KBM-7 (cell line): ENCODE measurements around the gene NWD2.

Experiments
- DNase-seq: peaks from one replicate; pipeline ENCODE4 v3.0.0-alpha.2; 2015
- in situ Hi-C: fragments of 300-500 bp; cut with MboI; formaldehyde crosslinking; loops from 2 replicates; pipeline ENCODE4 v1.14.3; 2020; ENCODE audit warnings: low sequenced_read_pairs, low pct_unique_long_range_greater_than_20kb, mixed read lengths

Gene NWD2

DNA sequence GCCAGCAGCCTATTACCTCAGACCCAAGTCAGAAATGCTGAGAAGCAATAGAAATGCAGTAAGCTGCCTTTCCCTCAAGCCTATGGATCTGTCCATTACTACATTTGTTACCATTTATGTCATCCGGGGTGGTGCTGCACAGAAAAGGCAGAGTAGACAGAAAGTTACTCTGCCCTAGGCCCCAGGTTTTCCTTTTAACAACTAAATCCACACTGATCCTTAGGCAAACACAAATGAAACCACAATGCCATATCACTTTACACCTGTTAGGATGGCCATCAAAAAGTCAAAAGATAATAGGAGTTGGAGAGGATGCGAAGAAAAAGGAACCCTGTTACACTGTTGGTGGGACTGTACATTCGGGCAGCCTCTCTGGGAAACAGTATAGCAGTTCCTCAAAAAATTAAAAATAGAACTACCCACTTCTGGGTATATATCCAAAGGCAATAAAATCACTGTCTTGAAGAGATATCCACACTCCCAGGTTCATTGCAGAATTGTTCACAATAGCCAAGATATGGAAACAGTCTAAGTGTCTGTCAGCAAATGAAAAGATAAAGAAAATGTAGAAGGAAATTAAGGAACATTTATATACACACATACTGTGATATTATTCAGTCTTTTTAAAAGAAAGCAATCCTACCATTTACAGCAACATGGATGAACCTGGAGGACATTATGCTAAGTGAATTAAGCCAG lies 186.3 kb downstream of the NWD2 start:
- in situ Hi-C loops, result loop anchor here (25.0 kb wide), 1 partner anchor 356 kb away; no protein-coding TSS in a partner anchor
- DNase-seq, result no peak

DNA sequence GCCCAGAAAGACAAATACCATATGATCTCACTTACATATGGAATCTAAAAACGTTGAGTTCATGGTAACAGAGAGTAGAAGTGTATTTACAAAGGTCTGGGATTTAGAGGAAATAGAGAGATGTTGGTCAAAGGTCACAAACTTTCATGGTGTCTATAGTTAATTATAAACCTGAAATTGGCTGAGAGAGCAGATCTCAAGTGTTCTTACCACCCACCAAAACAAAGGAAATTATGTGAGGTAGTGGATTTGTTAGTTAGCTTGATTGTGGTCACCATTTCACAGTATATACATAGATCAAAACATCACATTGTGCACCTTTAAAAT lies 186.8 kb downstream of the NWD2 start:
- in situ Hi-C loops, result loop anchor here (25.0 kb wide), 1 partner anchor 356 kb away; no protein-coding TSS in a partner anchor
- no peak for DNase-seq

DNA sequence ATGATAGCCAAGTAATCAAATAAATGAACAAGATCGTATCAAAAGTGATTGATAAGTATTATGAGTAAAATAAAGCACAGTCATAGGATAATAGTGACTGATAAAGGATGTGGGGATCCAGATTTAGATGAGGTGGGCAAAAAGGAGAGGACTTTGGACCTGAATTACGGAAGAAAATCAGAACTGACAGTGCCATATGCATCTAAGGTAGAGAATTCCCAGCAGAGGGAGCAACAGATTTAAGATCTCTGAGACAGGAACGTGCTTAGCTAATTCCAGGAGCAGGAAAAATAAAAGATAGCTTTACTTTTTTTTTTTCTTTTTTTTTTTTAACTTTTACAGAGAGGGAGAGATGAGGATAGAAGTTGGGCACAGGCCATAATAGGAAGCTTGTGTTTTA lies 189.9 kb downstream of the NWD2 start:
- no peak for DNase-seq
- in situ Hi-C loops, result loop anchor here (25.0 kb wide), 1 partner anchor 353 kb away; no protein-coding TSS in a partner anchor

GRCh38 chr4:37436546-37436945 lies 192.0 kb downstream of the NWD2 start:
- in situ Hi-C loops, result loop anchor here (25.0 kb wide), 1 partner anchor 351 kb away; no protein-coding TSS in a partner anchor
- DNase-seq, result no peak

GRCh38 chr4:37437163-37437562 lies 192.6 kb downstream of the NWD2 start:
- no peak for DNase-seq
- in situ Hi-C loops, result loop anchor here (25.0 kb wide), 1 partner anchor 350 kb away; no protein-coding TSS in a partner anchor

DNA sequence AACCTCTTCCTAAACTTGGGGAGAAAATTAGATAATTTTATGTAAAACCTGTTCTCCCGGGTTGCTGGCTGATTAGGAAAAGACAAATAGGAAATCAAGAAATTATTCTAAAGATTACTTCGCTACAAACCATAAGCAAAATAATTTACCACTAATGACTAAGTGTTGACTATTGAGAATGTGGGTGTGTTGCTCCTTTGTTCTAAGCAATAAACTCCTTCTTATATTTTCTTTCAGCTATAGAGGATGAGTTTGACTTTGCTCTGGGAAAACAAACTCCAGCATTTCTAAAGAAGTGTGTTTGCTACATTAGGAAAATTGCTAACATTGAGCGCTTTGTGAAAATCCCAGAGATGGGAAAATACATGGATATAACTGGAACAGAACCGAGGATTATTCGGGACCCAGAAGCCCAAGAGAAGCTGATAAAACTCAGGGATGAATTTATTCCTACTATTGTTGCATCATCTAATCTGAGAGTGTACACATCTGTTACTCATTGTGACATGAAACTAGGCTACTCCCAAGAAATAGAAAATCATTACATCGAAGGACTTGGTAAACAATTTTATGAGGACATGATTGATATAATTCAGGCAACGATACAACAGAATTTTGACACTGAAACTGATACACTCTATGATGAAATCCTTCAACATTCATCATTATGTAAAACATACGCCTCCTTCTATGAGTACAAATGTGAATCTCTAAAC lies 194.2 kb downstream of the NWD2 start:
- DNase-seq, result no peak
- in situ Hi-C loops, result loop anchor here (25.0 kb wide), 1 partner anchor 349 kb away; no protein-coding TSS in a partner anchor

DNA sequence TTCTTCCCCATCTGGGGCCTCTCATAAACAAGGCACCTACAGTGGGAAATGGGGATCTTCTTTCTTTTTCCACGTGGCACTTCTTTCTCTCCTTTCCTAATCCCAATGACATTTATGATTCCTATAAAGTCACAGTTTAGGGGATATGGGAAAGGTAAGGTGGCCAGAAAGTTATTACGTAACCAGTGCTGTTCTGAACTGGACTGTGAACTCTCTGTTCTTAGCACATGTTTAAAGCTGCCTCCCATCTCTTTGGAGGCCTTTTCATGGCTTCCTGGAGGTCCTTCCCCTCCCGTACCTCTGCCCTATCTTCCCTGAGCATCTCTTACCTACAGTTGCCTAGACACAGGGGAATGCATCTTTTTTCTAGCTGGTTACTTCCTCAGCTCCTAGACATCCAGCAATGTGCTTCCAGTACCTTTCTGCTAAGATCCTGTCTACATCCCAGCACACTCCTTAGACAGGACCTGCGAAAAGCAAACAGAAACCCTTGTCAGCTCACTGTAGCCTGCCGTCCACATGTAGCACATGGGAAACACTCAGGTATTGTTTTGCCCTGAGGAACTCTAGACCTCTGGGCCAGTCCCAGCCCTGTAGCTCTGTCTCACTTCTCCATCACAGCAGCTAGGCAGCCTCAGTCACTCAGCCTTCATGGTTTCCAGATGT lies 195.4 kb downstream of the NWD2 start:
- DNase-seq, result no peak
- in situ Hi-C loops, result loop anchor here (25.0 kb wide), 1 partner anchor 347 kb away; no protein-coding TSS in a partner anchor

DNA sequence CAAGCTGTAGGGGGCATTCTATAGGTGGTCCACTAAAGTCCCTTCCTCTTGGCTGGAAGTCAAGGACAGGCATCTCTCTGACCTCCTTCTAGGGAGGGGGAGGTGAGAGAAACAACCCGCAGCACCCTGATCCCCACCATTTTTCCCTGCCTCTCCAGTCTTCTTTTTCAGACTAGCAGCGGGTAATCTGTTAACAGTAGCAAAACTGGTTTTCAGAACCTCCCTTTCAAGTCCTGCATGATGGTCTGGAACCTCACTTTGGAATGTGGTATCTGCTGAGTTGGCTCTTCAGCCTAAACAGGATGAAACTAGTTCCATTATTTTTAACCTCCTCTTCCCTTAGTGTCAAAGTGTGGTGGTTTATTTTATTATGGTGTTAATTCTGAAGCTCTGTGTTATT lies 196.0 kb downstream of the NWD2 start:
- in situ Hi-C loops, result loop anchor here (25.0 kb wide), 1 partner anchor 347 kb away; no protein-coding TSS in a partner anchor
- no peak for DNase-seq

DNA sequence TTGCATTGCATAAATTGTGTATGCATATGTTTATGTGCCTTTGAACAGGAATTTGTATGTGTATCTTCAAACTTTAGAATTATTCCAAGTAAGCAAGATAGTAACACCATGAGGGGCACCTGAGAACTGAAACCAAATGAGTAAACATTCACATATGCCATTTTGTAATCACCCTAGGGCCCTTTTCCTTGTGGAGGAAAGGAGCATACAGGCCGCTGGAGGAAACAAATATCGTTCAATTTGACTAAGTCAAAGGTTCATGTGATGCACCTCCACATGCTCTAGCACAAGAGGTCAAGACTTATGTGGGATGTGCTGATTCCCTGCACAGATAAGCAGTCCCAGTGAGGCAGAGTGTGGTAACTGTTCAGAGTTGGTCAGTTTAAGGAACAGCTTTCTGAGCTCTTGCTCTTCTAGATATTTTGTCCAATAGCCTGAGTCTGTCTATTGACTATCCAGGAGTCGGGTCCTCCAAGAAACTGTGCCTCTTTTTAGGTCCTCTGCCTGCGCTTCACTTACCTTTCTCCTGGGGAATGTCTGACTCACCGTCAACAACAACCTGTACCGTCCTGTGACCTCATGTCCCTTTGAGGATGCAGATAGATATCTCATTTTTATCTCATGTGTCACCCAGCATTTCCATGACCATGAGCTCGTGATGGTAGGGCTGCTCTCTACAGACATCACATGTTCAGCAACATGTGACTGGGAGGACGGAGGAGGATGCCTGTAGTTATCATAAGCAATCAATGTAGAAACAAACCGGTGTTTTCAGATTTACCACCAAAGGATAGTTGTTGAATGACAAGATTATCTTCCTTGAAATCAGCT lies 196.9 kb downstream of the NWD2 start:
- DNase-seq, result no peak
- in situ Hi-C loops, result loop anchor here (25.0 kb wide), 1 partner anchor 346 kb away; no protein-coding TSS in a partner anchor

DNA sequence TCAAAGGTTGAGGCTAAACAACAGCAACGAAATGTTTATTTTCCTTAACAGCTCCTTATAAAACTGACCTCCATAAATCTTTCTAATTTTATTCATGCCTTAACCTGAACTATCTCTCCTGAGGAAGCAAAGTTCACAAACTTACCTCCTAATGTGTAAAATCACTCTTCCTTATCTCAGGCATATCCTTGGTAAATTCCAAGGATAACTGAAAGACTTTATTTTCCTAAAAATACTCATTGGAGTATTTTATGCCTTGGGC lies 197.4 kb downstream of the NWD2 start:
- in situ Hi-C loops, result loop anchor here (25.0 kb wide), 1 partner anchor 345 kb away; no protein-coding TSS in a partner anchor
- DNase-seq, result no peak

GRCh38 chr4:37443137-37443536 lies 198.6 kb downstream of the NWD2 start:
- no peak for DNase-seq
- in situ Hi-C loops, result loop anchor here (25.0 kb wide), 1 partner anchor 344 kb away; no protein-coding TSS in a partner anchor

DNA sequence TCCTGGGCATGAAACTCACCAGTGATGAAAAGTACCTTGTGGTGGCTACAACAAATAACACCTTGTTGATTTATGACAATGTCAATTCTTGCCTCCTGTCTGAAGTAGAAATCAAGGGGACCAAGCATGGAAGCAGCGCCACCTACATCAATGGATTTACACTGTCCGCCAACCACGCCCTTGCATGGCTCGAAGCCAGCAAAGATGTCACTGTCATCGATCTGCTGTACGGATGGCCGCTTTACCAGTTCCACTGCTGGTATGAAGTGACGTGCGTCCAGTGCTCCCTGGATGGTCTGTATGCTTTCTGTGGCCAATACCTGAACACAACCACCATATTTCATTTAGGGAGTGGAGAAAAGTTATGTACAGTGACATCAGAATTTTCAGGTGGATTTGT lies 200.5 kb downstream of the NWD2 start:
- no peak for DNase-seq
- in situ Hi-C loops, result loop anchor here (25.0 kb wide), 1 partner anchor 342 kb away; no protein-coding TSS in a partner anchor

GRCh38 chr4:37446016-37446415 lies 201.5 kb downstream of the NWD2 start:
- no peak for DNase-seq
- in situ Hi-C loops, result loop anchor here (25.0 kb wide), 1 partner anchor 341 kb away; no protein-coding TSS in a partner anchor

DNA sequence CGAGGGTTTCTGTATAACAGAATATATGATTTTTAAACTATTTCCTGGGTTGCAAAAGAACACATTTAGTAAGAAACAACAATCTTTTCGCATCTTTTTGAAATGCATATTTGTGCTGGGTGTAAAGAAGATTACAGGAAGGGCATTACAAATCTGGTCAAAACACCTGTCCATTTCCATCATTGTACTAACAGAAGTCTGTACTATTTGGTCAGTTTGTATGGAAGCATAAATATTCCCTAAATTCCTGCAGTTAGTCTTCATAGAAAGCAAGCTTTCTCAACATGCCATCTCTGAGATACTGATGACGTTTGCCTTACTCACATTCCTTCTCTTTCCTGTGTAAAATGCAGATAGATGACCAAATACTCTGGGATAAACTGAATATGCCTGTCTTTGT lies 203.3 kb downstream of the NWD2 start:
- in situ Hi-C loops, result loop anchor here (25.0 kb wide), 1 partner anchor 339 kb away; no protein-coding TSS in a partner anchor

DNA sequence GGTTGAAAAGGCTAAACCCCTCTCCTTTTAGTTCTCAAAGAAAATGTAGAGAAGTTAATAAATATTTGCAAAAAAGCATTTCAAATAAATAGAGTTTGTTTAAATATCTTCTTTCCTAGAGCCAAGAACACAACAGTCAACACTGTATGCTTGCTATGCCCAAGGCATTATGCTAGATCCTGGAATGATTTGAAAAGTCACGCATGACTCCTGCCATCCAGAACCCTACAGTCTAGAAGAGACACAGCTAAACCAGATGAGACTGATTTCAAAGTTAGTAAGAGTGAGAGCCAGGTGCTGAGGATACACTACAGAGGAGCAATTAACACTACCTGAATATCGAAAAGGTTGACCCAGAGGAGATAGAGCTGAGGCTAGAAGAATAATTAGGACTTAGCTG lies 205.8 kb downstream of the NWD2 start:
- in situ Hi-C loops, result no loop called here
- DNase-seq, result no peak

More for the DNA sequence above, 203.3 kb downstream of the NWD2 start:
- DNase-seq, result no peak

GRCh38 chr4:37450911-37451310 lies 206.4 kb downstream of the NWD2 start:
- in situ Hi-C loops, result no loop called here
- DNase-seq, result no peak

DNA sequence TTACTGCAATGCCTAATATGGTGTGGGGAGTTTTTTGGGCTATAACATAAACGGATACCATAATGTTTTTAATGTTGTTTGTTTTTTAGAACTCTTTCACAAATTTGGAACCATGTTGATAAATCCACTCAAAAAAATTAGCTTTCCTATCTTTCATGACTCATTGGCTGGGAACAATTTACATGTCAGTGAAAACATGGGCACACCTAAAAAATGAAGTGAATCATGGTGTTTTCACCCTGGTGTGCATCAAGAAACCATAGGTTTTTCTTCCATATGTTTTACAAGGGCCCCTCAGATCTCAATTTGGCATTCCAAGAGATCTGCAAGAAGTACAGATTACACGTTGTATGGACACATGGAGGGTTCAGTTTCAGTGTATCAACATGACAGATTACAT lies 207.1 kb downstream of the NWD2 start:
- in situ Hi-C loops, result no loop called here
- no peak for DNase-seq

DNA sequence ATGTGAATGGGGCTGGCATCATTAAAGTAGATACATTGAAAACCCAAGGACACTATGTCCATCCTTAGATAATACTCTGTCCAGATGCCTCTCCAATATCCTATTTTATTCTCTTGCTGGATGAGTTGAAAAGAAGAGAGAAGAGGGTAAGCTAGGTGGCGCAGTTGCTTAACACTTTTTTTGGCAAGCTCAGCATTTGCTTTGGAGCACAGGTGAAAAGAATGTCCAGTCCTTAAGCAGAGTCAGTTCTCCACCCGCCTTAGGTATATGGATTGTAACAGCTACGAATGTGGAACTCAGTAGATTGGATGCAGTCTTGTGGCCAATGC lies 208.4 kb downstream of the NWD2 start:
- peak; percentile 79 for DNase-seq
- in situ Hi-C loops, result no loop called here
